Left ventricle myocardium inferior (tissue), 1 donor: Measurements from ENCODE around the gene HSD17B13. TPM values are rescaled to one million over a fixed set of nuclear protein-coding genes. Genes with fewer than 3 reads are reported as not detected.
"Not testable (repeated sequence)": the region's sequence is repeated elsewhere in the genome, so short reads cannot be mapped to it uniquely, and the experiment has no call there.

Experiments
- DNase-seq: peaks from one replicate; pipeline ENCODE4 v3.0.0-alpha.2; 2020
- H3K27ac ChIP-seq: fragments of 200-600 bp; replicated peaks from 2 replicates; pipeline ENCODE4 v1.8.0; 2021
- H3K27me3 ChIP-seq: fragments of 200-600 bp; 2 replicates; pipeline ENCODE4 v1.8.0; 2021; ENCODE audit warnings: low read depth
- H3K36me3 ChIP-seq: fragments of 200-600 bp; 2 replicates; pipeline ENCODE4 v1.8.0; 2021
- H3K4me1 ChIP-seq: fragments of 200-600 bp; 2 replicates; pipeline ENCODE4 v1.8.0; 2021
- H3K4me3 ChIP-seq: fragments of 200-600 bp; 2 replicates; pipeline ENCODE4 v1.8.0; 2021; ENCODE audit warnings: mild to moderate bottlenecking, moderate library complexity
- H3K9me3 ChIP-seq: fragments of 200-600 bp; replicated peaks from 2 replicates; pipeline ENCODE4 v1.8.0; 2021
- CTCF ChIP-seq: fragments of 200-600 bp; IDR thresholded peaks from 2 replicates; pipeline ENCODE4 v1.8.0; 2021; ENCODE audit warnings: antibody characterized with exemption, mild to moderate bottlenecking, borderline replicate concordance
- intact Hi-C: fragments of 100-400 bp; cut with micrococcal nuclease; formaldehyde crosslinking; loops from one replicate; pipeline ENCODE4 v1.11.0; 2022
- total RNA-seq: library from RNA; stranded (reverse); fragmentation: NEBNext Ultra II Directional; extraction: Animal tissue kit (Norgen Biotek cat#: 25700); gene quantifications from one replicate; pipeline ENCODE4 v1.2.1, GENCODE V29; 2021
- donor health status: DM: no; HTN: yes; CAD: no; lungs with severe emphysema.

HSD17B13 gene
- total RNA-seq, 1 donor from 2014 or later = 0.08 TPM

- no peak overlapping the region for H3K4me3 ChIP-seq
- peaks cover 15% of the 10 kb centered on the region for H3K4me1 ChIP-seq
- TF ChIP-seq CTCF = no peak
- no peaks in the 10 kb centered on the region for H3K27me3 ChIP-seq
- H3K36me3 ChIP-seq = peaks cover 2% of the 10 kb centered on the region
- no peak overlapping the region for H3K27ac ChIP-seq
- no peak for DNase-seq
- intact Hi-C loops = no loop called here
- no peaks in the 10 kb centered on the region for H3K9me3 ChIP-seq
Measured at GRCh38 chr4:87305562-87305961, 17.1 kb downstream of the HSD17B13 start.

GRCh38 chr4:87304745-87305432 is 17.8 kb downstream of the HSD17B13 start:
- no peak for TF ChIP-seq CTCF
- H3K4me1 ChIP-seq = peaks cover 9% of the 10 kb centered on the region
- H3K27ac ChIP-seq = no peak overlapping the region
- intact Hi-C loops = no loop called here
- no peaks in the 10 kb centered on the region for H3K9me3 ChIP-seq
- H3K4me3 ChIP-seq = no peak overlapping the region
- DNase-seq = no peak
- no peaks in the 10 kb centered on the region for H3K36me3 ChIP-seq
- no peaks in the 10 kb centered on the region for H3K27me3 ChIP-seq

GRCh38 chr4:87299898-87300297 is 22.8 kb downstream of the HSD17B13 start:
- no peak overlapping the region for H3K4me3 ChIP-seq
- H3K4me1 ChIP-seq = no peaks in the 10 kb centered on the region
- DNase-seq = no peak
- H3K36me3 ChIP-seq = no peaks in the 10 kb centered on the region
- intact Hi-C loops = no loop called here
- TF ChIP-seq CTCF = no peak
- H3K27ac ChIP-seq = no peak overlapping the region
- H3K27me3 ChIP-seq = no peaks in the 10 kb centered on the region
- H3K9me3 ChIP-seq = no peaks in the 10 kb centered on the region

- no peak overlapping the region for H3K4me3 ChIP-seq
- no peak for TF ChIP-seq CTCF
- intact Hi-C loops = no loop called here
- H3K9me3 ChIP-seq = peaks cover 15% of the 10 kb centered on the region
- no peaks in the 10 kb centered on the region for H3K4me1 ChIP-seq
- H3K27ac ChIP-seq = no peak overlapping the region
- H3K27me3 ChIP-seq = no peaks in the 10 kb centered on the region
- no peak for DNase-seq
- H3K36me3 ChIP-seq = no peaks in the 10 kb centered on the region
Measured at GRCh38 chr4:87298362-87298761, 24.3 kb downstream of the HSD17B13 start.

- peaks cover 21% of the 10 kb centered on the region for H3K9me3 ChIP-seq
- intact Hi-C loops, H3K27ac ChIP-seq, H3K4me1 ChIP-seq, H3K4me3 ChIP-seq, H3K27me3 ChIP-seq, DNase-seq, H3K36me3 ChIP-seq: not testable (repeated sequence)
Measured at GRCh38 chr4:87294911-87295310, 27.8 kb downstream of the HSD17B13 start.

GRCh38 chr4:87293889-87294288 is 28.8 kb downstream of the HSD17B13 start:
- H3K4me1 ChIP-seq, intact Hi-C loops, DNase-seq, H3K36me3 ChIP-seq, H3K4me3 ChIP-seq, H3K27ac ChIP-seq, H3K27me3 ChIP-seq: not testable (repeated sequence)
- peaks cover 21% of the 10 kb centered on the region for H3K9me3 ChIP-seq
